Measurements from ENCODE around the gene CNFN. TPM values are rescaled to one million over a fixed set of nuclear protein-coding genes. Genes with fewer than 3 reads are reported as not detected.
"Not testable (repeated sequence)": the region's sequence is repeated elsewhere in the genome, so short reads cannot be mapped to it uniquely, and the experiment has no call there.

Gene CNFN
- total and polyA plus RNA-seq, 9 donors = 0.47 to 0.91 TPM; not detected in 7

- H3K27me3 ChIP-seq = no peaks in the 10 kb centered on the region
- H3K4me3 ChIP-seq = no peak overlapping the region
- no peaks in the 10 kb centered on the region for H3K4me1 ChIP-seq (ENCODE audit: insufficient read depth)
- TF ChIP-seq POLR2A (IDR thresholded peaks at IDR 0.05) = no peak
- no peak for TF ChIP-seq EP300 (IDR thresholded peaks at IDR 0.05)
- H3K27ac ChIP-seq = no peak overlapping the region
- H3K9me3 ChIP-seq = no peaks in the 10 kb centered on the region
- DNase-seq = no peak
- no peaks in the 10 kb centered on the region for H3K36me3 ChIP-seq
- intact Hi-C loops (cut with DNase I) = no loop called here
- WGBS, 3 donors = 78 to 86% (median 79%) methylated on average over 18 of the region's 18 CpGs
These were observed 45.7 kb downstream of the CNFN start for GRCh38 chr19:42344336-42344893.

DNA sequence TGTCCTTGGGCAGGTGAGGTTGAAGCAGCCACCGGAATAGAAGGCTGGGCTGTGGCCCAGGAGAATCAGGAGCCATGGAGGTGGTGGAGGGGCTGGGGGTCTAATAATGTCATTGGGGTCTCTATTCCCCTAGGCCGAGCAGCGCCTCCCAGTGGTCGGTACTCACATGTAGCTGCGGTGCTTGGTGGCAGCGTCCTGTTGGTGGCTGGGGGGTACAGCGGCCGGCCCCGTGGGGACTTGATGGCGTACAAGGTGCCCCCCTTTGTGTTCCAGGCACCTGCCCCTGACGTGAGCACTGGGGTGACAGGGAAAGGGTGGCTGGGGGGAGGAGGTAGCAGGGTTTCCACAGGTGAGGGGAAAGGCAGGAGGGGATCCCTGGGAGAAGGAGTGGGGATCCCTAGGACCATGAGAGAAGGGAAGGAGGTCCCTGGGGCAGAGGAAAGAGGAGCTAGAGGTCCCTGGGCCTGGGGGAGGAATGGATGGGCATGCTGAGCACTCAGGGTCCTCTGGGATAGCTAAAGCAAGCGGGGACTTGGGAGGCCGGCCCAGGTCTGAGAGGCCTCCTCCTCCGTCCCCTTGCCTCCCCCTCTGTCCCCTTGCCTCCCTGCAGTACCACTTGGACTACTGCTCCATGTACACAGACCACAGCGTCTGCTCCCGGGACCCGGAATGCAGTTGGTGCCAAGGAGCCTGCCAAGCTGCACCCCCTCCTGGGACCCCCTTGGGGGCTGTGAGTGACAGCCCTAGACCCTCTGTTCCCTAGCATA lies 46.6 kb downstream of the CNFN start:
- Histone ChIP-seq H3K27ac (no peak overlapping the region), H3K4me3 (no peak overlapping the region), H3K36me3 (no peaks in the 10 kb centered on the region), H3K27me3 (no peaks in the 10 kb centered on the region), H3K9me3 (no peaks in the 10 kb centered on the region), H3K4me1 (ENCODE audit: insufficient read depth) (no peaks in the 10 kb centered on the region)
- DNase-seq = no peak
- intact Hi-C loops (cut with DNase I) = no loop called here
- TF ChIP-seq POLR2A (IDR thresholded peaks at IDR 0.05) (no peak), EP300 (IDR thresholded peaks at IDR 0.05) (no peak)
- TF ChIP-seq, protein P1, sequence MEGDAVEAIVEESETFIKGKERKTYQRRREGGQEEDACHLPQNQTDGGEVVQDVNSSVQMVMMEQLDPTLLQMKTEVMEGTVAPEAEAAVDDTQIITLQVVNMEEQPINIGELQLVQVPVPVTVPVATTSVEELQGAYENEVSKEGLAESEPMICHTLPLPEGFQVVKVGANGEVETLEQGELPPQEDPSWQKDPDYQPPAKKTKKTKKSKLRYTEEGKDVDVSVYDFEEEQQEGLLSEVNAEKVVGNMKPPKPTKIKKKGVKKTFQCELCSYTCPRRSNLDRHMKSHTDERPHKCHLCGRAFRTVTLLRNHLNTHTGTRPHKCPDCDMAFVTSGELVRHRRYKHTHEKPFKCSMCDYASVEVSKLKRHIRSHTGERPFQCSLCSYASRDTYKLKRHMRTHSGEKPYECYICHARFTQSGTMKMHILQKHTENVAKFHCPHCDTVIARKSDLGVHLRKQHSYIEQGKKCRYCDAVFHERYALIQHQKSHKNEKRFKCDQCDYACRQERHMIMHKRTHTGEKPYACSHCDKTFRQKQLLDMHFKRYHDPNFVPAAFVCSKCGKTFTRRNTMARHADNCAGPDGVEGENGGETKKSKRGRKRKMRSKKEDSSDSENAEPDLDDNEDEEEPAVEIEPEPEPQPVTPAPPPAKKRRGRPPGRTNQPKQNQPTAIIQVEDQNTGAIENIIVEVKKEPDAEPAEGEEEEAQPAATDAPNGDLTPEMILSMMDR (IDR thresholded peaks at IDR 0.05) = no peak
- 83 to 87% (median 85%) methylated on average over 17 of the region's 17 CpGs for WGBS, 3 donors

DNA sequence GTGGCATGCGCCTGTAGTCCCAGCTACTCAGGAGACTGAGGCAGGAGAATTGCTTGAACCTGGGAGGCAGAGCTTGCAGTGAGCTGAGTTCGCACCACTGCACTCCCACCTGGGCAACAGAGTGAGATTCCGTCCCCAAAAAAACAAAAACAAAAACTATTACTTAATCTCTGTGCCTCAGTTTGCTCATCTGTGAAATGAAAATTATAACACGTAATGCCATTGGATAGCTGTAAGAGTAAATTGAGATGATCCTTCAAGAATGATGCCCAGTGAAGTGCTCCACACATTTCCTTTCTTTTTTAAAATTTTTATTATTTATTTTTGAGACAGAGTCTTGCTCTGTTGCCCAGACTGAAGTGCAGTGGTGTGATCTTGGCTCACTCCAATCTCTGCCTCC lies 50.2 kb downstream of the CNFN start:
- H3K4me1 ChIP-seq (ENCODE audit: insufficient read depth); H3K4me3 ChIP-seq; H3K36me3 ChIP-seq; H3K27ac ChIP-seq; H3K9me3 ChIP-seq; H3K27me3 ChIP-seq; intact Hi-C loops (cut with DNase I); DNase-seq: not testable (repeated sequence)
- WGBS, 3 donors = 93 to 97% (median 95%) methylated on average over 4 of the region's 4 CpGs

DNA sequence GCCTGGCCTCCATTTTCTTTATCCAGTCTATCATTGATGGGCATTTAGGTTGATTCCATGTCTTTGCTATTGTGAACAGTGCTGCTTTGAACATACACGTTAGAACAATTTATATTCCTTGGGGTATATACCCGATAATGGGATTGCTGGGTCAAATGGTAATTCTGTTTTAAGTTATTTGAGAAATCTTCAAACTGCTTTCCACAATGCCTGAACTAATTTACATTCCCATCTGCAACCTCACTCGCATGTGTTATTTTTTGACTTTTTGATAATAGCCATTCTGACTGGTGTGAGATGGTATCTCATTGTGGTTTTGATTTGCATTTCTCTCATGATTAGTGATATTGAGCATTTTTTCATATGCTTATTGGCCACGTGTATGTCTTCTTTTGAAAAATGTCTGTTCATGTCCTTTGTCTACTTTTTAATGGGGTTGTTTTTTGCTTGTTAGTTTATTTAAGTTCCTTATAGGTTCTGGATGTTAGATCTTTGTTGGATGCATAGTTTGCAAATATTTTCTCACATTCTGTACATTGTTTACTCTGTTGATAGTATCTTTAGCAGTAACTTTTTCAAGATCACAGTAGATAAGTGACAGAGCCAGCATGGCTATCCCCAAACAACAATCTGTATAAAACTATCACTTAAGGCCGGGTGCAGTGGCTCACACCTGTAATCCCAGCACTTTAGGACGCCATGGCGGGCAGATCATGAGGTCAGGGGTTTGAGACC lies 50.8 kb downstream of the CNFN start:
- DNase-seq; intact Hi-C loops (cut with DNase I); H3K27me3 ChIP-seq; H3K27ac ChIP-seq; H3K4me3 ChIP-seq; H3K9me3 ChIP-seq; H3K4me1 ChIP-seq (ENCODE audit: insufficient read depth); H3K36me3 ChIP-seq: not testable (repeated sequence)
- 86 to 88% (median 86%) methylated on average over 7 of the region's 7 CpGs for WGBS, 3 donors

Small RNA genes lying within 50 kb of the gene (microRNA-seq; reads per million reads assigned to microRNA genes)
- 0 reads per million in 3 donors for gene MIR8077

Small RNA genes lying within 50 kb of the gene (small RNA-seq; reads per million reads assigned to genes)
- gene MIR8077 = not detected

Other genes starting within 250 kb of the CNFN start
- 10 to 100 TPM; 14.9 to 36.8 (median 25.1) TPM for gene DEDD2, start 172.6 kb downstream of the CNFN start, total RNA-seq
- 10 to 100 TPM in 1 of 2 donors, 1 to 10 TPM in 1; 8.3 to 33.1 TPM for gene DEDD2, start 172.6 kb downstream of the CNFN start, polyA plus RNA-seq
- gene ZNF526, start 170.0 kb downstream of the CNFN start, total RNA-seq = 10 to 100 TPM in 5 of 7 donors, 1 to 10 TPM in 2; 2.4 to 17.9 (median 12.9) TPM
- 1 to 10 TPM; 5.0 to 6.5 TPM for gene ZNF526, start 170.0 kb downstream of the CNFN start, polyA plus RNA-seq
- gene GSK3A, start 147.7 kb downstream of the CNFN start, total RNA-seq = 10 to 100 TPM; 16.0 to 40.9 (median 34.9) TPM
- gene GSK3A, start 147.7 kb downstream of the CNFN start, polyA plus RNA-seq = 10 to 100 TPM; 31.9 to 38.3 TPM
- 100 to 1,000 TPM in 1 of 7 donors, 10 to 100 TPM in 6; 23.1 to 110 (median 76.6) TPM for gene ERF, start 135.2 kb downstream of the CNFN start, total RNA-seq
- 10 to 100 TPM; 31.7 to 51.0 TPM for gene ERF, start 135.2 kb downstream of the CNFN start, polyA plus RNA-seq
- gene CIC, start 121.0 kb downstream of the CNFN start, total RNA-seq = 100 to 1,000 TPM in 4 of 7 donors, 10 to 100 TPM in 3; 24.6 to 139 (median 113) TPM
- 10 to 100 TPM in 1 of 2 donors, 1 to 10 TPM in 1; 6.6 to 71.0 TPM for gene CIC, start 121.0 kb downstream of the CNFN start, polyA plus RNA-seq
- gene PRR19, start 88.2 kb downstream of the CNFN start, total RNA-seq = 1 to 10 TPM in 2 of 7 donors, under 1 TPM in 4, not detected in 1; 0.58 to 2.9 (median 0.78) TPM
- under 1 TPM in 1 of 2 donors, not detected in 1; 0.71 TPM for gene PRR19, start 88.2 kb downstream of the CNFN start, polyA plus RNA-seq
- 10 to 100 TPM; 15.8 to 40.2 (median 20.6) TPM for gene PAFAH1B3, start 87.7 kb downstream of the CNFN start, total RNA-seq
- gene PAFAH1B3, start 87.7 kb downstream of the CNFN start, polyA plus RNA-seq = 10 to 100 TPM in 1 of 2 donors, 1 to 10 TPM in 1; 4.1 to 23.4 TPM
- gene TMEM145, start 77.0 kb downstream of the CNFN start, total RNA-seq = 1 to 10 TPM in 1 of 7 donors, under 1 TPM in 4, not detected in 2; 0.20 to 1.7 (median 0.31) TPM
- under 1 TPM in 1 of 2 donors, not detected in 1; 0.08 TPM for gene TMEM145, start 77.0 kb downstream of the CNFN start, polyA plus RNA-seq
- gene MEGF8, start 64.7 kb downstream of the CNFN start, total RNA-seq = 10 to 100 TPM; 11.0 to 31.6 (median 27.0) TPM
- 10 to 100 TPM; 17.8 to 21.6 TPM for gene MEGF8, start 64.7 kb downstream of the CNFN start, polyA plus RNA-seq
- 10 to 100 TPM in 3 of 7 donors, 1 to 10 TPM in 4; 2.3 to 15.1 (median 5.4) TPM for gene LIPE, start 37.1 kb upstream of the CNFN start, total RNA-seq
- 1 to 10 TPM; 1.7 to 7.9 TPM for gene LIPE, start 37.1 kb upstream of the CNFN start, polyA plus RNA-seq
- gene CXCL17, start 52.6 kb upstream of the CNFN start, total RNA-seq = under 1 TPM in 2 of 7 donors, not detected in 5; 0.32 to 0.46 TPM
- not detected for gene CXCL17, start 52.6 kb upstream of the CNFN start, polyA plus RNA-seq
- 1 to 10 TPM in 6 of 7 donors, under 1 TPM in 1; 0.92 to 3.8 (median 2.8) TPM for gene CEACAM1, start 138.2 kb upstream of the CNFN start, total RNA-seq
- 1 to 10 TPM; 1.4 to 7.3 TPM for gene CEACAM1, start 138.2 kb upstream of the CNFN start, polyA plus RNA-seq
- gene CEACAM8, start 204.6 kb upstream of the CNFN start, total RNA-seq = not detected
- gene CEACAM8, start 204.6 kb upstream of the CNFN start, polyA plus RNA-seq = not detected

All from ovary (tissue), 9 donors.